ENCODE measurements around the gene RBCK1. TPM values are rescaled to one million over a fixed set of nuclear protein-coding genes. Genes with fewer than 3 reads are reported as not detected.
"Not testable (repeated sequence)": the region's sequence is repeated elsewhere in the genome, so short reads cannot be mapped to it uniquely, and the experiment has no call there.

The RBCK1 gene
- total RNA-seq, 1 experiment from 2014 or later = 115 TPM

GRCh38 chr20:370977-371754 lies 36.9 kb upstream of the RBCK1 start:
- no peaks in the 10 kb centered on the region for H3K79me2 ChIP-seq (ENCODE audit: low read length)
- CTCF ChIA-PET = interaction anchor here (0.6 to 1.4 kb wide), 3 partner anchors 9 to 24 kb away, joined by 3 read pairs; no protein-coding TSS in a partner anchor
- H3K9ac ChIP-seq (ENCODE audit: low read length) = peak overlapping the region; percentile 58
- peak; percentile 48 for DNase-seq
- 0 out of 2 replicates have a peak overlapping the region, but pooled peaks have one; percentile 23 for H2AFZ ChIP-seq (ENCODE audit: low read length)
- POLR2A ChIA-PET (ENCODE audit: unreplicated experiment) = interaction anchor here (1.0 to 1.4 kb wide), 2 partner anchors 8 to 9 kb away, joined by 11 read pairs; partner anchors contain the start of gene TRIB3
- no peaks in the 10 kb centered on the region for H3K36me3 ChIP-seq (ENCODE audit: low read depth, low read length)
- no peaks in the 10 kb centered on the region for H3K9me2 ChIP-seq (replicated peaks; ENCODE audit: low read length)
- peak overlapping the region; percentile 92 for H3K27ac ChIP-seq (ENCODE audit: low read length)
- peak; percentile 7; the same call in 1 of the 2 replicates for ATAC-seq
- H3K9me3 ChIP-seq (ENCODE audit: low read length) = no peaks in the 10 kb centered on the region
- H4K20me1 ChIP-seq (ENCODE audit: low read length) = no peaks in the 10 kb centered on the region
- intact Hi-C loops (cut with micrococcal nuclease) = loop anchor here (1.0 kb wide), 1 partner anchor 7 kb away; no protein-coding TSS in a partner anchor
- H3K4me2 ChIP-seq (ENCODE audit: low read length) = peak overlapping the region; percentile 65
- TF ChIP-seq EZH2 (IDR thresholded peaks at IDR 0.05; ENCODE audit: low read length, unreplicated experiment) (no peak), EZH2phosphoT487 (IDR thresholded peaks at IDR 0.05; ENCODE audit: borderline replicate concordance, low read length) (no peak), CTCF (conservative IDR thresholded peaks at IDR 0.05; ENCODE audit: low read depth, low read length) (no peak)
- H3K27me3 ChIP-seq (ENCODE audit: low read length) = no peaks in the 10 kb centered on the region
- TSS peak; percentile 94 for BruUV-seq (replicated peaks)
- H3F3A ChIP-seq (ENCODE audit: low read length, unreplicated experiment) = no peaks in the 10 kb centered on the region
- H3K4me3 ChIP-seq (ENCODE audit: low read length) = no peak overlapping the region
- peaks cover 64% of the 10 kb centered on the region for H3K4me1 ChIP-seq (ENCODE audit: insufficient read depth, low read length)

- 0 out of 2 replicates have a peak overlapping the region, but pooled peaks have one; percentile 23 for H2AFZ ChIP-seq (ENCODE audit: low read length)
- peak; percentile 79 for ATAC-seq
- no peaks in the 10 kb centered on the region for H3K79me2 ChIP-seq (ENCODE audit: low read length)
- H3K9me2 ChIP-seq (replicated peaks; ENCODE audit: low read length) = no peaks in the 10 kb centered on the region
- H3K36me3 ChIP-seq (ENCODE audit: low read depth, low read length) = no peaks in the 10 kb centered on the region
- POLR2A ChIA-PET (ENCODE audit: unreplicated experiment) = interaction anchor here (0.6 to 1.4 kb wide), 3 partner anchors 9 to 25 kb away, joined by 5 to 11 read pairs (median 11); partner anchors contain the start of gene TRIB3
- H3F3A ChIP-seq (ENCODE audit: low read length, unreplicated experiment) = no peaks in the 10 kb centered on the region
- H3K4me3 ChIP-seq (ENCODE audit: low read length) = no peak overlapping the region
- intact Hi-C loops (cut with micrococcal nuclease) = no loop called here
- no peaks in the 10 kb centered on the region for H4K20me1 ChIP-seq (ENCODE audit: low read length)
- CTCF ChIA-PET = interaction anchor here (0.6 to 1.4 kb wide), 5 partner anchors 8 to 25 kb away, joined by 3 to 12 read pairs (median 3); no protein-coding TSS in a partner anchor
- H3K27me3 ChIP-seq (ENCODE audit: low read length) = no peaks in the 10 kb centered on the region
- no TSS peak for BruUV-seq (replicated peaks)
- H3K9me3 ChIP-seq (ENCODE audit: low read length) = no peaks in the 10 kb centered on the region
- TF ChIP-seq EZH2phosphoT487 (IDR thresholded peaks at IDR 0.05; ENCODE audit: borderline replicate concordance, low read length) = no peak
- no peak for TF ChIP-seq CTCF (conservative IDR thresholded peaks at IDR 0.05; ENCODE audit: low read depth, low read length)
- TF ChIP-seq EZH2 (IDR thresholded peaks at IDR 0.05; ENCODE audit: low read length, unreplicated experiment) = no peak
- peaks cover 59% of the 10 kb centered on the region for H3K4me1 ChIP-seq (ENCODE audit: insufficient read depth, low read length)
- peak; percentile 98 for DNase-seq
- peak overlapping the region; percentile 92 for H3K27ac ChIP-seq (ENCODE audit: low read length)
- H3K9ac ChIP-seq (ENCODE audit: low read length) = peak overlapping the region; percentile 58
- H3K4me2 ChIP-seq (ENCODE audit: low read length) = peak overlapping the region; percentile 65
Observed at GRCh38 chr20:371755-372542, 36.1 kb upstream of the RBCK1 start.

GRCh38 chr20:372543-373082 lies 35.5 kb upstream of the RBCK1 start:
- peaks cover 52% of the 10 kb centered on the region for H3K4me1 ChIP-seq (ENCODE audit: insufficient read depth, low read length)
- intact Hi-C loops (cut with micrococcal nuclease) = not testable (repeated sequence)

More at GRCh38 chr20:372543-373082, 35.5 kb upstream of the RBCK1 start:
- not testable (repeated sequence) for H3K79me2 ChIP-seq (ENCODE audit: low read length); BruUV-seq (replicated peaks); DNase-seq; H3K27me3 ChIP-seq (ENCODE audit: low read length); ATAC-seq; H3K4me3 ChIP-seq (ENCODE audit: low read length); H2AFZ ChIP-seq (ENCODE audit: low read length); H3K9me2 ChIP-seq (replicated peaks; ENCODE audit: low read length); H3K9me3 ChIP-seq (ENCODE audit: low read length); H4K20me1 ChIP-seq (ENCODE audit: low read length); H3F3A ChIP-seq (ENCODE audit: low read length, unreplicated experiment); H3K36me3 ChIP-seq (ENCODE audit: low read depth, low read length)
- Histone ChIP-seq H3K4me2 (ENCODE audit: low read length) (peak overlapping the region; percentile 65; the same call in 1 of the 2 replicates), H3K9ac (ENCODE audit: low read length) (peak overlapping the region; percentile 58), H3K27ac (ENCODE audit: low read length) (peak overlapping the region; percentile 92)
- ChIA-PET CTCF (interaction anchor here (0.8 to 1.4 kb wide), 3 partner anchors 8 to 16 kb away, joined by 3 to 12 read pairs (median 3); no protein-coding TSS in a partner anchor), POLR2A (ENCODE audit: unreplicated experiment) (interaction anchor here (1.4 kb wide), 1 partner anchor 8 kb away, joined by 11 read pairs; the partner anchor contains the start of gene TRIB3)
